Hepatocyte (in vitro differentiated cells): ENCODE measurements around the gene NCS1.

Experiments
- EZH2 ChIP-seq: fragments of 200-600 bp; sonication (generic); IDR thresholded peaks from 2 replicates; pipeline ENCODE4 v1.6.1; 2016; ENCODE audit warnings: antibody characterized with exemption, mild to moderate bottlenecking, borderline replicate concordance
- TF ChIP-seq, protein P1 (sequence below): fragments of 200-600 bp; sonication (generic); IDR thresholded peaks from 2 replicates; pipeline ENCODE4 v1.5.1; 2016; ENCODE audit warnings: antibody characterized with exemption, mild to moderate bottlenecking; ENCODE audit not compliant: poor library complexity

DNA sequence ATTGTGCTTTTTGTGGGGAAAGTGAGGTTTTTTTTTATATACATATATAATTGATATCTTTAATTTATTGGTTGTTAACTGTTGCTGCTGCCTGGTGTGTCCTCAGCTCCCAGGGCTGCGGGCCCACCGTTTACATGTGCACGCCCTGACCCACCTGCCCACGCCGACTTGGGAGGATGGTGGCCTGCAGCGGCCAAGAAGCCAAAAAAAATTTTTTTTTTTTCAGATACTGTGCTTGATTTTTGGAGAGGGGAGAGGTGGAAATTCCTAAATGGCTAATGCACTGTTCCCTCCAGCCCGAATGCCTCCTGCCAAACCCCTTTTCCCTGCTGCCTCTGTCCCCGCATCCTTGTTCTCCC, 61.4 kb downstream of the NCS1 start:
- TF ChIP-seq, protein P1, sequence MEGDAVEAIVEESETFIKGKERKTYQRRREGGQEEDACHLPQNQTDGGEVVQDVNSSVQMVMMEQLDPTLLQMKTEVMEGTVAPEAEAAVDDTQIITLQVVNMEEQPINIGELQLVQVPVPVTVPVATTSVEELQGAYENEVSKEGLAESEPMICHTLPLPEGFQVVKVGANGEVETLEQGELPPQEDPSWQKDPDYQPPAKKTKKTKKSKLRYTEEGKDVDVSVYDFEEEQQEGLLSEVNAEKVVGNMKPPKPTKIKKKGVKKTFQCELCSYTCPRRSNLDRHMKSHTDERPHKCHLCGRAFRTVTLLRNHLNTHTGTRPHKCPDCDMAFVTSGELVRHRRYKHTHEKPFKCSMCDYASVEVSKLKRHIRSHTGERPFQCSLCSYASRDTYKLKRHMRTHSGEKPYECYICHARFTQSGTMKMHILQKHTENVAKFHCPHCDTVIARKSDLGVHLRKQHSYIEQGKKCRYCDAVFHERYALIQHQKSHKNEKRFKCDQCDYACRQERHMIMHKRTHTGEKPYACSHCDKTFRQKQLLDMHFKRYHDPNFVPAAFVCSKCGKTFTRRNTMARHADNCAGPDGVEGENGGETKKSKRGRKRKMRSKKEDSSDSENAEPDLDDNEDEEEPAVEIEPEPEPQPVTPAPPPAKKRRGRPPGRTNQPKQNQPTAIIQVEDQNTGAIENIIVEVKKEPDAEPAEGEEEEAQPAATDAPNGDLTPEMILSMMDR = no peak
- no peak for TF ChIP-seq EZH2
